Activated CD4-positive, CD25-positive, alpha-beta regulatory T cell treated with anti-CD3 and anti-CD28 coated beads, Interleukin-2, amount 50 U/mL, for 24 hours (primary cell): Measurements from ENCODE around the gene TAPT1.
"Not testable (repeated sequence)": the region's sequence is repeated elsewhere in the genome, so short reads cannot be mapped to it uniquely, and the experiment has no call there.

Source experiments
- ATAC-seq, 2 donors: fragments of 150-1000 bp; cut with Tn5 transposase; one replicate each; pipeline ENCODE4 v1.10.0; 2021; ENCODE audit warnings: mild to moderate bottlenecking in 1 of 2, moderate library complexity in 1 of 2

TAPT1 gene

GRCh38 chr4:16168710-16169388, 57.4 kb downstream of the TAPT1 start:
- no peak for ATAC-seq

GRCh38 chr4:16168144-16168543, 58.1 kb downstream of the TAPT1 start:
- ATAC-seq = no peak

- no peak for ATAC-seq
Observed at GRCh38 chr4:16165931-16166330, 60.3 kb downstream of the TAPT1 start.

GRCh38 chr4:16162891-16163290, 63.4 kb downstream of the TAPT1 start:
- no peak for ATAC-seq

- ATAC-seq = no peak
Observed at GRCh38 chr4:16161851-16162408, 64.3 kb downstream of the TAPT1 start.

GRCh38 chr4:16160457-16160856, 65.8 kb downstream of the TAPT1 start:
- ATAC-seq = no peak

- no peak for ATAC-seq
Observed at GRCh38 chr4:16159286-16159685, 67.0 kb downstream of the TAPT1 start.

GRCh38 chr4:16158504-16158852, 67.8 kb downstream of the TAPT1 start:
- no peak for ATAC-seq

- ATAC-seq = no peak
Observed at GRCh38 chr4:16157609-16158503, 68.4 kb downstream of the TAPT1 start.

GRCh38 chr4:16155528-16156169, 70.6 kb downstream of the TAPT1 start:
- no peak for ATAC-seq

- no peak for ATAC-seq
Observed at GRCh38 chr4:16154451-16154850, 71.8 kb downstream of the TAPT1 start.

- no peak for ATAC-seq
Observed at GRCh38 chr4:16150716-16151115, 75.6 kb downstream of the TAPT1 start.

- not testable (repeated sequence) for ATAC-seq
Observed at GRCh38 chr4:16144913-16145312, 81.4 kb downstream of the TAPT1 start.

- ATAC-seq = no peak
Observed at GRCh38 chr4:16142598-16143310, 83.5 kb downstream of the TAPT1 start.

GRCh38 chr4:16140879-16141249, 85.4 kb downstream of the TAPT1 start:
- no peak for ATAC-seq

GRCh38 chr4:16140231-16140878, 85.9 kb downstream of the TAPT1 start:
- ATAC-seq = no peak

GRCh38 chr4:16139066-16139945, 87.0 kb downstream of the TAPT1 start:
- no peak for ATAC-seq

- no peak for ATAC-seq
Observed at GRCh38 chr4:16136827-16137226, 89.4 kb downstream of the TAPT1 start.

GRCh38 chr4:16136311-16136710, 90.0 kb downstream of the TAPT1 start:
- no peak for ATAC-seq

- no peak for ATAC-seq
Observed at GRCh38 chr4:16133406-16133805, 92.9 kb downstream of the TAPT1 start.

- ATAC-seq = no peak
Observed at GRCh38 chr4:16131293-16131692, 95.0 kb downstream of the TAPT1 start.
